HFFc6 (cell line): Measurements from ENCODE around the gene CTSC. TPM values are rescaled to one million over a fixed set of nuclear protein-coding genes. Genes with fewer than 3 reads are reported as not detected.

Experiments
- DNase-seq: peaks from one replicate; pipeline ENCODE4 v3.0.0-alpha.2; 2018
- H3K27ac Mint-ChIP-seq: 2 replicates; pipeline ENCODE4 v1.8.0; 2020; ENCODE audit warnings: mild to moderate bottlenecking, mixed read lengths
- H3K27me3 Mint-ChIP-seq: 2 replicates; pipeline ENCODE4 v1.8.0; 2021; ENCODE audit warnings: mild to moderate bottlenecking, moderate library complexity, mixed read lengths; ENCODE audit not compliant: insufficient read depth
- H3K36me3 Mint-ChIP-seq: 2 replicates; pipeline ENCODE4 v1.8.0; 2021; ENCODE audit warnings: low read depth, mixed read lengths
- H3K4me1 Mint-ChIP-seq: 2 replicates; pipeline ENCODE4 v1.8.0; 2020; ENCODE audit warnings: low read depth, mixed read lengths
- H3K4me3 Mint-ChIP-seq: 2 replicates; pipeline ENCODE4 v1.8.0; 2020; ENCODE audit warnings: mild to moderate bottlenecking, moderate library complexity, mixed read lengths
- H3K9me3 Mint-ChIP-seq: 2 replicates; pipeline ENCODE4 v1.8.0; 2020; ENCODE audit warnings: mild to moderate bottlenecking, mixed read lengths
- total RNA-seq, 6 experiments: library from RNA; stranded (reverse); fragmentation: NEBNext Ultra II Directional; extraction: Animal tissue kit (Norgen Biotek cat#: 25700); gene quantifications; 2 replicates in 1 of 6; 3 replicates in 5 of 6; pipeline ENCODE4 v1.2.3, GENCODE V29; 2021
- TF ChIP-seq, protein P1 (sequence below): fragments of 200-600 bp; sonication (generic); IDR thresholded peaks from 2 replicates; pipeline ENCODE4 v1.5.0; 2021; ENCODE audit warnings: antibody characterized with exemption, mild to moderate bottlenecking

CTSC gene
- total RNA-seq, 6 experiments from 2014 or later, result 234 to 406 (median 384) TPM

- TF ChIP-seq, protein P1, sequence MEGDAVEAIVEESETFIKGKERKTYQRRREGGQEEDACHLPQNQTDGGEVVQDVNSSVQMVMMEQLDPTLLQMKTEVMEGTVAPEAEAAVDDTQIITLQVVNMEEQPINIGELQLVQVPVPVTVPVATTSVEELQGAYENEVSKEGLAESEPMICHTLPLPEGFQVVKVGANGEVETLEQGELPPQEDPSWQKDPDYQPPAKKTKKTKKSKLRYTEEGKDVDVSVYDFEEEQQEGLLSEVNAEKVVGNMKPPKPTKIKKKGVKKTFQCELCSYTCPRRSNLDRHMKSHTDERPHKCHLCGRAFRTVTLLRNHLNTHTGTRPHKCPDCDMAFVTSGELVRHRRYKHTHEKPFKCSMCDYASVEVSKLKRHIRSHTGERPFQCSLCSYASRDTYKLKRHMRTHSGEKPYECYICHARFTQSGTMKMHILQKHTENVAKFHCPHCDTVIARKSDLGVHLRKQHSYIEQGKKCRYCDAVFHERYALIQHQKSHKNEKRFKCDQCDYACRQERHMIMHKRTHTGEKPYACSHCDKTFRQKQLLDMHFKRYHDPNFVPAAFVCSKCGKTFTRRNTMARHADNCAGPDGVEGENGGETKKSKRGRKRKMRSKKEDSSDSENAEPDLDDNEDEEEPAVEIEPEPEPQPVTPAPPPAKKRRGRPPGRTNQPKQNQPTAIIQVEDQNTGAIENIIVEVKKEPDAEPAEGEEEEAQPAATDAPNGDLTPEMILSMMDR, result no peak
- Mint-ChIP-seq H3K27ac (no peak overlapping the region), H3K36me3 (peaks cover 18% of the 10 kb centered on the region), H3K4me3 (no peak overlapping the region), H3K27me3 (no peaks in the 10 kb centered on the region), H3K4me1 (peaks cover 30% of the 10 kb centered on the region), H3K9me3 (no peaks in the 10 kb centered on the region)
- no peak for DNase-seq
Observed at GRCh38 chr11:88295028-88295427, 42.5 kb downstream of the CTSC start.

GRCh38 chr11:88293931-88294330 lies 43.6 kb downstream of the CTSC start:
- no peaks in the 10 kb centered on the region for H3K9me3 Mint-ChIP-seq
- no peak overlapping the region; the same call in 1 of the 2 replicates for H3K4me3 Mint-ChIP-seq
- H3K27me3 Mint-ChIP-seq, result no peaks in the 10 kb centered on the region
- TF ChIP-seq, protein P1, result no peak
- peaks cover 18% of the 10 kb centered on the region for H3K36me3 Mint-ChIP-seq
- no peak for DNase-seq
- peak overlapping the region; percentile 58; the same call in 1 of the 2 replicates for H3K27ac Mint-ChIP-seq
- peaks cover 30% of the 10 kb centered on the region for H3K4me1 Mint-ChIP-seq

DNA sequence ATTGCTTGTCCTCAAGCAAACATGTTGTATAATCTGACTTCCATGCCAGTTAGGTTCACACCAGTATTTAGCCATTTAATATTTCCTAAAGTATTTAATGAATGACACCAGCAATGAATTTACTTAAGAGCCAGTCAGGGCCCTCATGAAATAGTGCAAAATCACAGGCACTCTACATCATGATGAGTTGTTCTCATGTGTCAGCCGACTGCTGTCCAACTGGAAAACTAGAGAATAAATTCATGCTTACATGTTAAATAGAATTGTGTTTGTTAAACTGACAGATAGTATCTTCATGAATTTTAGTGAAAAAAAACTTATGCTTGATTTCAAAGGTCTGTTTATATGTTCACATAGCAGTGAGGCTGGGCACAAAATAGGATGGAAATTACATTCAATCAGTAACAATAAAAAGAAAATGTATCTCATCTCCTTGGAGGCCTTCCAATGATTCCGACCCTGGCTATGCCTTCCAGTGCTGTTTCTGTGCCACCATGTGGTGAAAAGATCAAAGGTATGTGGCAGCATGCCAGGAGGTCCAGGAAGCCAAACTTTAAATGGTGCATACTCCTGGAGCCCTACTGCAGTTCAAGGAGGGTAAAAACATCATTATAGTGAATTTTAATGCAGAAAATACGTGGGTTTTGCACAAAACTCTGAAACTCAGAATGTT lies 45.2 kb downstream of the CTSC start:
- DNase-seq, result no peak
- TF ChIP-seq, protein P1, result no peak
- Mint-ChIP-seq H3K36me3 (peaks cover 20% of the 10 kb centered on the region), H3K27me3 (no peaks in the 10 kb centered on the region; the same call in 1 of the 2 replicates), H3K4me1 (peaks cover 30% of the 10 kb centered on the region), H3K4me3 (no peak overlapping the region), H3K27ac (no peak overlapping the region), H3K9me3 (no peaks in the 10 kb centered on the region)

DNA sequence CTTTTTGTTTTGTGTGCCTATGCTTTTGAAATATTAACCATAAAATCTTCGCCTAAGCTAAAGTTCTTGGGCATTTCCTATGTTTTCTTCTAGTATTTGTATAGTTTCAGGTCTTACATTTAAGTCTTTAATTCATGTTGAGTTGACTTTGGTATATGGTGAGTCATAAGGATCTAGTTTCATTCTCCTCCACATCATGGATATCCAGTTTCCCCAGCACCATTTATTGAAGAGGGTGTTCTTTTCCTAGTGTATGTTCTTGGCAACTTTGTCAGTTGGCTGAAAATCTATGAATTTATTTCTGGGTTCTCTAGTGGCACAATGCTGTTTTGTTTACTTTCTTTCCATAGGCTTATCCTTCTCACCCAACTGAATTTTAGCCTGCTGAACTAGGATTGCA lies 49.0 kb downstream of the CTSC start:
- no peak for DNase-seq

GRCh38 chr11:88284336-88285050 lies 53.0 kb downstream of the CTSC start:
- TF ChIP-seq, protein P1, result no peak
- peaks cover 8% of the 10 kb centered on the region for H3K36me3 Mint-ChIP-seq
- H3K4me1 Mint-ChIP-seq, result 0 out of 2 replicates have a peak, but pooled peaks cover 4% of the 10 kb centered on the region
- DNase-seq, result no peak
- H3K9me3 Mint-ChIP-seq, result no peaks in the 10 kb centered on the region
- H3K27me3 Mint-ChIP-seq, result no peaks in the 10 kb centered on the region; the same call in 1 of the 2 replicates
- H3K4me3 Mint-ChIP-seq, result no peak overlapping the region
- no peak overlapping the region for H3K27ac Mint-ChIP-seq

More for the DNA sequence above, 49.0 kb downstream of the CTSC start:
- Mint-ChIP-seq H3K27me3 (no peaks in the 10 kb centered on the region; the same call in 1 of the 2 replicates), H3K4me3 (no peak overlapping the region), H3K4me1 (peaks cover 19% of the 10 kb centered on the region), H3K27ac (no peak overlapping the region), H3K9me3 (no peaks in the 10 kb centered on the region), H3K36me3 (peaks cover 8% of the 10 kb centered on the region)
- TF ChIP-seq, protein P1, result no peak
